HepG2 (cell line): ENCODE measurements around the gene ARHGEF39. TPM values are rescaled to one million over a fixed set of nuclear protein-coding genes. Genes with fewer than 3 reads are reported as not detected.
A peak's percentile ranks its signal among the peaks of the same experiment; 100 is the strongest.

Source experiments
- ATM ChIP-seq: fragments of 450-650 bp; IDR thresholded peaks from 2 replicates; pipeline ENCODE4 v1.7.1; 2017; ENCODE audit warnings: mild to moderate bottlenecking, borderline replicate concordance
- GABPB1 ChIP-seq: IDR thresholded peaks from 2 replicates; pipeline ENCODE4 v1.6.1; 2016; ENCODE audit warnings: mild to moderate bottlenecking, missing genetic modification reagents, moderate library complexity, missing compliant biosample characterization
- HES4 ChIP-seq: sonication (generic); formaldehyde crosslinking; IDR thresholded peaks from 2 replicates; pipeline ENCODE4 v1.9.0; 2021; ENCODE audit warnings: mild to moderate bottlenecking, missing genetic modification reagents, borderline replicate concordance
- HOXD1 ChIP-seq: sonication (generic); formaldehyde crosslinking; IDR thresholded peaks from 2 replicates; pipeline ENCODE4 v1.5.0; 2020; ENCODE audit warnings: missing genetic modification reagents
- IRF1 ChIP-seq: sonication (generic); formaldehyde crosslinking; IDR thresholded peaks from 2 replicates; pipeline ENCODE4 v1.4.0; 2020; ENCODE audit warnings: low read depth, mild to moderate bottlenecking, missing genetic modification reagents
- IRF9 ChIP-seq: sonication (generic); formaldehyde crosslinking; IDR thresholded peaks from 2 replicates; pipeline ENCODE4 v1.8.0; 2022; ENCODE audit warnings: missing genetic modification reagents, mild to moderate bottlenecking, borderline replicate concordance
- KLF15 ChIP-seq: sonication (generic); formaldehyde crosslinking; IDR thresholded peaks from 2 replicates; pipeline ENCODE4 v1.8.1; 2023; ENCODE audit warnings: borderline replicate concordance, mild to moderate bottlenecking, inconsistent platforms, missing genetic modification reagents, mixed read lengths
- SMC3 ChIP-seq: IDR thresholded peaks from 2 replicates; pipeline ENCODE4 v1.6.1; 2011; ENCODE audit warnings: low read length, improper control_type of control experiment
- ZBTB46 ChIP-seq: sonication (generic); formaldehyde crosslinking; IDR thresholded peaks from 2 replicates; pipeline ENCODE4 v1.4.0; 2020; ENCODE audit warnings: mild to moderate bottlenecking, missing genetic modification reagents, borderline replicate concordance
- ZNF607 ChIP-seq: sonication (generic); formaldehyde crosslinking; IDR thresholded peaks from 2 replicates; pipeline ENCODE4 v1.5.1; 2020; ENCODE audit warnings: missing genetic modification reagents, mild to moderate bottlenecking, borderline replicate concordance
- ZNF660 ChIP-seq: sonication (generic); formaldehyde crosslinking; IDR thresholded peaks from 2 replicates; pipeline ENCODE4 v1.5.1; 2020; ENCODE audit warnings: mild to moderate bottlenecking, low read depth, missing genetic modification reagents, borderline replicate concordance
- ZNF704 ChIP-seq: sonication (generic); formaldehyde crosslinking; IDR thresholded peaks from 2 replicates; pipeline ENCODE4 v1.8.1; 2023; ENCODE audit warnings: mild to moderate bottlenecking, inconsistent platforms, moderate library complexity, missing genetic modification reagents, borderline replicate concordance
- polyA plus RNA-seq, 8 experiments: library from polyadenylated mRNA; depleted of rRNA in 3 of 8; stranded (reverse) in 7 of 8; unstranded in 1 of 8; fragments of >200 nt; fragmentation: Illumina TruSeq in 4 of 8; extraction: Trizol in 4 of 8; gene quantifications; 2 replicates each; pipeline versions ENCODE4 v1.2.1 to v1.2.3, GENCODE V29; 2011 to 2016; ENCODE audit warnings: low read depth in 4 of 8, missing spikeins in 1 of 8, mixed read lengths in 1 of 8; ENCODE audit not compliant: insufficient read depth in 1 of 8
- total RNA-seq, 5 experiments: library from RNA; depleted of rRNA; stranded (reverse); fragments of >200 nt; fragmentation: Illumina TruSeq; extraction: Trizol; gene quantifications; 2 replicates each; pipeline ENCODE4 v1.2.3, GENCODE V29; 2016; ENCODE audit warnings: low read depth in 1 of 5
- TF ChIP-seq, protein P1 (sequence below): sonication (generic); formaldehyde crosslinking; IDR thresholded peaks from 2 replicates; pipeline ENCODE4 v1.4.0; 2020; ENCODE audit warnings: mild to moderate bottlenecking, missing genetic modification reagents
- TF ChIP-seq, protein P2 (sequence below): sonication (generic); formaldehyde crosslinking; IDR thresholded peaks from 2 replicates; pipeline ENCODE4 v1.4.0; 2020; ENCODE audit warnings: missing genetic modification reagents
- TF ChIP-seq, protein P3 (sequence below): sonication (generic); formaldehyde crosslinking; IDR thresholded peaks from 2 replicates; pipeline ENCODE4 v1.5.0; 2020; ENCODE audit warnings: mild to moderate bottlenecking, missing genetic modification reagents, moderate library complexity

ARHGEF39 gene
- total and polyA plus RNA-seq, 2 of the 13 experiments (the other 11 are each of a cell fraction or from before 2014, with no cell fraction given), result 11.2 to 12.3 TPM

GRCh38 chr9:35657546-35658136 is 7.4 kb downstream of the ARHGEF39 start, which contains the start of gene RMRP (continued):
- TF ChIP-seq GABPB1 (CRISPR knock-in tag), result peak; percentile 80
- TF ChIP-seq HOXD1 (CRISPR knock-in tag), result peak; percentile 95
- TF ChIP-seq, protein P1, sequence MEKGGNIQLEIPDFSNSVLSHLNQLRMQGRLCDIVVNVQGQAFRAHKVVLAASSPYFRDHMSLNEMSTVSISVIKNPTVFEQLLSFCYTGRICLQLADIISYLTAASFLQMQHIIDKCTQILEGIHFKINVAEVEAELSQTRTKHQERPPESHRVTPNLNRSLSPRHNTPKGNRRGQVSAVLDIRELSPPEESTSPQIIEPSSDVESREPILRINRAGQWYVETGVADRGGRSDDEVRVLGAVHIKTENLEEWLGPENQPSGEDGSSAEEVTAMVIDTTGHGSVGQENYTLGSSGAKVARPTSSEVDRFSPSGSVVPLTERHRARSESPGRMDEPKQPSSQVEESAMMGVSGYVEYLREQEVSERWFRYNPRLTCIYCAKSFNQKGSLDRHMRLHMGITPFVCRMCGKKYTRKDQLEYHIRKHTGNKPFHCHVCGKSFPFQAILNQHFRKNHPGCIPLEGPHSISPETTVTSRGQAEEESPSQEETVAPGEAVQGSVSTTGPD (CRISPR knock-in tag), result no peak
- no peak for TF ChIP-seq SMC3
- TF ChIP-seq ZNF704 (CRISPR knock-in tag), result peak; percentile 79
- TF ChIP-seq, protein P2, sequence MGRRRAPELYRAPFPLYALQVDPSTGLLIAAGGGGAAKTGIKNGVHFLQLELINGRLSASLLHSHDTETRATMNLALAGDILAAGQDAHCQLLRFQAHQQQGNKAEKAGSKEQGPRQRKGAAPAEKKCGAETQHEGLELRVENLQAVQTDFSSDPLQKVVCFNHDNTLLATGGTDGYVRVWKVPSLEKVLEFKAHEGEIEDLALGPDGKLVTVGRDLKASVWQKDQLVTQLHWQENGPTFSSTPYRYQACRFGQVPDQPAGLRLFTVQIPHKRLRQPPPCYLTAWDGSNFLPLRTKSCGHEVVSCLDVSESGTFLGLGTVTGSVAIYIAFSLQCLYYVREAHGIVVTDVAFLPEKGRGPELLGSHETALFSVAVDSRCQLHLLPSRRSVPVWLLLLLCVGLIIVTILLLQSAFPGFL (CRISPR knock-in tag), result peak; percentile 85; the same call in 1 of the 2 replicates
- TF ChIP-seq ZNF660 (CRISPR knock-in tag), result no peak
- no peak for TF ChIP-seq ATM
- TF ChIP-seq IRF1 (CRISPR knock-in tag), result no peak
- peak; percentile 63; the same call in 1 of the 2 replicates for TF ChIP-seq HES4 (CRISPR knock-in tag)
- TF ChIP-seq, protein P3, sequence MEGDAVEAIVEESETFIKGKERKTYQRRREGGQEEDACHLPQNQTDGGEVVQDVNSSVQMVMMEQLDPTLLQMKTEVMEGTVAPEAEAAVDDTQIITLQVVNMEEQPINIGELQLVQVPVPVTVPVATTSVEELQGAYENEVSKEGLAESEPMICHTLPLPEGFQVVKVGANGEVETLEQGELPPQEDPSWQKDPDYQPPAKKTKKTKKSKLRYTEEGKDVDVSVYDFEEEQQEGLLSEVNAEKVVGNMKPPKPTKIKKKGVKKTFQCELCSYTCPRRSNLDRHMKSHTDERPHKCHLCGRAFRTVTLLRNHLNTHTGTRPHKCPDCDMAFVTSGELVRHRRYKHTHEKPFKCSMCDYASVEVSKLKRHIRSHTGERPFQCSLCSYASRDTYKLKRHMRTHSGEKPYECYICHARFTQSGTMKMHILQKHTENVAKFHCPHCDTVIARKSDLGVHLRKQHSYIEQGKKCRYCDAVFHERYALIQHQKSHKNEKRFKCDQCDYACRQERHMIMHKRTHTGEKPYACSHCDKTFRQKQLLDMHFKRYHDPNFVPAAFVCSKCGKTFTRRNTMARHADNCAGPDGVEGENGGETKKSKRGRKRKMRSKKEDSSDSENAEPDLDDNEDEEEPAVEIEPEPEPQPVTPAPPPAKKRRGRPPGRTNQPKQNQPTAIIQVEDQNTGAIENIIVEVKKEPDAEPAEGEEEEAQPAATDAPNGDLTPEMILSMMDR (CRISPR knock-in tag), result peak; percentile 65
- TF ChIP-seq ZNF607 (CRISPR knock-in tag), result peak; percentile 98
- peak; percentile 32; the same call in 1 of the 2 replicates for TF ChIP-seq IRF9
- TF ChIP-seq ZBTB46 (CRISPR knock-in tag), result no peak
- TF ChIP-seq KLF15 (CRISPR knock-in tag), result peak; percentile 81; the same call in 1 of the 2 replicates
